Keratinocyte (primary cell): ENCODE results near the gene ANKRD23. TPM values are rescaled to one million over a fixed set of nuclear protein-coding genes. Genes with fewer than 3 reads are reported as not detected.

Experiments
- DNase-seq: peaks from one replicate; pipeline ENCODE4 v3.0.0-alpha.2; 2011; ENCODE audit warnings: low read depth, missing footprints, low spot score
- FAIRE-seq: peaks from 2 replicates; lab custom pipeline; 2011; peaks lifted over from hg19 to GRCh38; lab: Jason Lieb, UNC
- H2AFZ ChIP-seq: 2 replicates; pipeline ENCODE4 v1.6.0; 2012; ENCODE audit warnings: low read length, control low read depth, inconsistent platforms; ENCODE audit not compliant: control insufficient read depth
- H3K27ac ChIP-seq: 2 replicates; pipeline ENCODE4 v1.5.1; 2011; ENCODE audit warnings: low read length; ENCODE audit not compliant: control insufficient read depth, insufficient read depth
- H3K27me3 ChIP-seq: 3 replicates; pipeline ENCODE4 v1.6.0; 2011; ENCODE audit warnings: low read length; ENCODE audit not compliant: control insufficient read depth, insufficient read depth; ENCODE audit errors: extremely low read depth
- H3K36me3 ChIP-seq, 2 experiments: 2 replicates in 1 of 2; 3 replicates in 1 of 2; pipeline ENCODE4 v1.5.1; 2011; ENCODE audit warnings: low read length in 2 of 2, mild to moderate bottlenecking in 1 of 2; ENCODE audit not compliant: control insufficient read depth in 2 of 2, insufficient read depth in 2 of 2; ENCODE audit errors: extremely low read depth in 1 of 2
- H3K4me1 ChIP-seq: 3 replicates; pipeline ENCODE4 v1.5.1; 2011; ENCODE audit warnings: low read length; ENCODE audit not compliant: control insufficient read depth, insufficient read depth; ENCODE audit errors: extremely low read depth
- H3K4me2 ChIP-seq: 3 replicates; pipeline ENCODE4 v1.6.0; 2011; ENCODE audit warnings: low read depth, low read length; ENCODE audit not compliant: control insufficient read depth, insufficient read depth; ENCODE audit errors: extremely low read depth
- H3K4me3 ChIP-seq, 3 experiments: fragments of 200-600 bp in 1 of 3; sonication (generic) in 1 of 3; 2 replicates in 2 of 3; 3 replicates in 1 of 3; pipeline ENCODE4 v1.5.1; 2011 to 2016; ENCODE audit warnings: low read length in 3 of 3, mild to moderate bottlenecking in 3 of 3, control low read depth in 2 of 3, inconsistent platforms in 1 of 3, low read depth in 1 of 3, mixed read lengths in 1 of 3, mixed run types in 1 of 3, moderate library complexity in 1 of 3; ENCODE audit not compliant: control insufficient read depth in 2 of 3, insufficient read depth in 2 of 3; ENCODE audit errors: extremely low read depth in 1 of 3
- H3K79me2 ChIP-seq: 2 replicates; pipeline ENCODE4 v1.6.0; 2012; ENCODE audit warnings: low read length; ENCODE audit not compliant: control insufficient read depth, insufficient read depth
- H3K9ac ChIP-seq: 3 replicates; pipeline ENCODE4 v1.6.0; 2011; ENCODE audit warnings: low read length; ENCODE audit not compliant: control insufficient read depth, insufficient read depth; ENCODE audit errors: extremely low read depth
- H3K9me1 ChIP-seq: 3 replicates; pipeline ENCODE4 v1.6.0; 2011; ENCODE audit warnings: low read length; ENCODE audit not compliant: control insufficient read depth, insufficient read depth; ENCODE audit errors: extremely low read depth
- H3K9me3 ChIP-seq: 2 replicates; pipeline ENCODE4 v1.5.1; 2012; ENCODE audit warnings: low read depth, low read length; ENCODE audit not compliant: control insufficient read depth
- H4K20me1 ChIP-seq: 3 replicates; pipeline ENCODE4 v1.6.0; 2011; ENCODE audit warnings: low read length; ENCODE audit not compliant: control insufficient read depth, insufficient read depth; ENCODE audit errors: extremely low read depth
- EZH2 ChIP-seq: IDR thresholded peaks from one replicate; pipeline ENCODE4 v1.6.1; 2012; ENCODE audit warnings: inconsistent platforms, mild to moderate bottlenecking, low read length, moderate library complexity
- dilution Hi-C: fragments of 300-500 bp; cut with MboI; formaldehyde crosslinking; loops from one replicate; pipeline ENCODE4 v1.7.0; 2020; ENCODE audit warnings: low sequenced_read_pairs; ENCODE audit not compliant: extremely low pct_ligation_motif_present
- polyA plus RNA-seq, 5 experiments: library from polyadenylated mRNA; depleted of rRNA in 3 of 5; stranded (reverse) in 3 of 5; stranded (forward) in 1 of 5; unstranded in 1 of 5; fragments of >200 nt; gene quantifications; 1 replicate in 1 of 5; 2 replicates in 3 of 5; 3 replicates in 1 of 5; pipeline versions ENCODE4 v1.2.1 to v1.2.3, GENCODE V29; 2011 to 2012; ENCODE audit warnings: missing spikeins in 2 of 5, low read depth in 1 of 5, low replicate concordance in 1 of 5
- TF ChIP-seq, protein P1 (sequence below), 3 experiments: IDR thresholded peaks in 1 of 3; conservative IDR thresholded peaks in 1 of 3; optimal IDR thresholded peaks in 1 of 3; 2 replicates in 2 of 3; 3 replicates in 1 of 3; pipeline versions ENCODE3 to v1.5.1; 2011; ENCODE audit warnings: low read length in 3 of 3, mild to moderate bottlenecking in 3 of 3, moderate library complexity in 2 of 3, control low read depth in 1 of 3, inconsistent platforms in 1 of 3; ENCODE audit not compliant: insufficient read depth in 2 of 3; ENCODE audit errors: extremely low read depth in 1 of 3

The ANKRD23 gene
- polyA plus RNA-seq, 1 donor (not counting 4 experiments of a cell fraction or from before 2014, with no cell fraction given): 1.4 TPM

DNA sequence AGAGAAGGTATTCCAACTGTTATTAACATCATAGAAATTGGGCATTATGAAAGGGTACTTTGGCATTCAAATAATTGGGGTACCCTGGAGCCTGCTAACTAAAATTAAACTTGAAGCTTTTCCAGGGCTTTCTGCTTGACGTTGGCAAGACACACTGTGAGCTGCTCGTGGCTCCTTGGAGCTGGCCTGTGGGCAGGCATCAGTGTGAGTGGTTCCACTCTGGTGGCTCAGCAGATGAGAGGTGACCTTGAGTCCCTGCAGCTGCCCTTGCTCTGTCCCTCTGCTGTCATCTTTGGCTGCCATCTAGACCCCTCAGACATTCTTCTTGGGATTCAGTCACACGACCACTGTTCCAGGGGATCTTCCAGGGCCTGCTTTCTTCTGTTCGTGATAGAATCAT is 21.0 kb downstream of the ANKRD23 start:
- Histone ChIP-seq H3K79me2 (peaks cover 2% of the 10 kb centered on the region), H2AFZ (no peak overlapping the region), H3K27me3 (no peaks in the 10 kb centered on the region), H3K4me2 (no peak overlapping the region), H3K9me3 (no peaks in the 10 kb centered on the region), H3K4me3 (no peak overlapping the region), H3K9me1 (no peaks in the 10 kb centered on the region), H4K20me1 (no peaks in the 10 kb centered on the region), H3K9ac (no peak overlapping the region), H3K36me3 (peaks cover under 1 to 5% of the 10 kb centered on the region in 2 experiments), H3K4me1 (peaks cover 2% of the 10 kb centered on the region), H3K27ac (no peak overlapping the region)
- dilution Hi-C loops: no loop called here
- FAIRE-seq (no peak), DNase-seq (no peak)
- TF ChIP-seq, protein P1, sequence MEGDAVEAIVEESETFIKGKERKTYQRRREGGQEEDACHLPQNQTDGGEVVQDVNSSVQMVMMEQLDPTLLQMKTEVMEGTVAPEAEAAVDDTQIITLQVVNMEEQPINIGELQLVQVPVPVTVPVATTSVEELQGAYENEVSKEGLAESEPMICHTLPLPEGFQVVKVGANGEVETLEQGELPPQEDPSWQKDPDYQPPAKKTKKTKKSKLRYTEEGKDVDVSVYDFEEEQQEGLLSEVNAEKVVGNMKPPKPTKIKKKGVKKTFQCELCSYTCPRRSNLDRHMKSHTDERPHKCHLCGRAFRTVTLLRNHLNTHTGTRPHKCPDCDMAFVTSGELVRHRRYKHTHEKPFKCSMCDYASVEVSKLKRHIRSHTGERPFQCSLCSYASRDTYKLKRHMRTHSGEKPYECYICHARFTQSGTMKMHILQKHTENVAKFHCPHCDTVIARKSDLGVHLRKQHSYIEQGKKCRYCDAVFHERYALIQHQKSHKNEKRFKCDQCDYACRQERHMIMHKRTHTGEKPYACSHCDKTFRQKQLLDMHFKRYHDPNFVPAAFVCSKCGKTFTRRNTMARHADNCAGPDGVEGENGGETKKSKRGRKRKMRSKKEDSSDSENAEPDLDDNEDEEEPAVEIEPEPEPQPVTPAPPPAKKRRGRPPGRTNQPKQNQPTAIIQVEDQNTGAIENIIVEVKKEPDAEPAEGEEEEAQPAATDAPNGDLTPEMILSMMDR (optimal IDR thresholded peaks at IDR 0.05 in 1 of 3, IDR thresholded peaks at IDR 0.05 in 1 of 3, conservative IDR thresholded peaks at IDR 0.05 in 1 of 3; ENCODE audit: extremely low read depth in 1 of 3, insufficient read depth in 2 of 3, low read length in 3 of 3): no peak
- no peak for TF ChIP-seq EZH2

GRCh38 chr2:96821113-96821675 is 22.6 kb downstream of the ANKRD23 start:
- H3K79me2 ChIP-seq: peaks cover 5% of the 10 kb centered on the region
- H2AFZ ChIP-seq: no peak overlapping the region
- peaks cover 9% of the 10 kb centered on the region for H3K4me1 ChIP-seq
- FAIRE-seq: no peak
- H4K20me1 ChIP-seq: peaks cover 3% of the 10 kb centered on the region
- peaks cover 0 to 2% of the 10 kb centered on the region in 2 experiments for H3K36me3 ChIP-seq
- H3K27me3 ChIP-seq: no peaks in the 10 kb centered on the region
- DNase-seq: no peak
- H3K27ac ChIP-seq: no peak overlapping the region
- no peak overlapping the region for H3K4me3 ChIP-seq
- H3K9me1 ChIP-seq: no peaks in the 10 kb centered on the region
- H3K4me2 ChIP-seq: no peak overlapping the region
- no peak overlapping the region for H3K9ac ChIP-seq
- dilution Hi-C loops: no loop called here
- no peaks in the 10 kb centered on the region for H3K9me3 ChIP-seq
- TF ChIP-seq EZH2: no peak
